Transverse colon (tissue), 4 donors: ENCODE measurements around the gene GRM7.

Source experiments
- EP300 ChIP-seq: sonication (generic); formaldehyde crosslinking; IDR thresholded peaks from one replicate; pipeline ENCODE4 v1.6.1; 2017; ENCODE audit warnings: antibody characterized with exemption, low read depth
- POLR2A ChIP-seq: fragments of 450-650 bp; IDR thresholded peaks from one replicate; pipeline ENCODE4 v1.6.1; 2016; ENCODE audit warnings: antibody characterized with exemption, mild to moderate bottlenecking, moderate library complexity
- POLR2AphosphoS5 ChIP-seq, 3 donors: sonication (generic); formaldehyde crosslinking; IDR thresholded peaks; one replicate each; pipeline ENCODE4 v1.6.1; 2016; ENCODE audit warnings: antibody characterized with exemption in 3 of 3
- TF ChIP-seq, protein P1 (sequence below), 5 experiments: fragments of 200-600 bp in 3 of 5; fragments of 450-650 bp in 2 of 5; sonication (generic) in 3 of 5; IDR thresholded peaks; 1 replicate in 2 of 5; 2 replicates in 3 of 5; pipeline ENCODE4 v1.5.1; 2016 to 2017; ENCODE audit warnings: antibody characterized with exemption in 5 of 5, inconsistent platforms in 3 of 5, mild to moderate bottlenecking in 2 of 5, moderate library complexity in 1 of 5

DNA sequence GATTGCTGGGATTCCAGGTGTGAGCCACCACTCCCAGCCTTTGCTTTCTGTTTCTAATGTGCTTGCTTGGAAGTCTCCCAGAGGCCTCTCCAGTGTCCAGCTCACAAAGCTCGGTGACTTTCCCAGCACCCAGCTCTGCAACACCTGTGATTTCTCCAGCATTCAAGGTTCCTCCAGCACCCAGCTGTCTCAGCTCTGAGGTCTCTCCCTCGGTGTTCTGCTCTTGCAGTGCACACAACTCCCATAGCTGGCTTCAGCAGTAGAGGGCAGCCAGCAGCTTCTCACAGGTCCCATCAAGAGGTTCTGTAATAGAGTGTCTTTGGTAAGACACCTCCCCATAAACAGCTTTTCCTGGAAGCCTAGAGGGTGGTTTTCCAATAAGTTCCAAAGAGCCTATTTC lies 75.1 kb downstream of the GRM7 start:
- TF ChIP-seq, protein P1, sequence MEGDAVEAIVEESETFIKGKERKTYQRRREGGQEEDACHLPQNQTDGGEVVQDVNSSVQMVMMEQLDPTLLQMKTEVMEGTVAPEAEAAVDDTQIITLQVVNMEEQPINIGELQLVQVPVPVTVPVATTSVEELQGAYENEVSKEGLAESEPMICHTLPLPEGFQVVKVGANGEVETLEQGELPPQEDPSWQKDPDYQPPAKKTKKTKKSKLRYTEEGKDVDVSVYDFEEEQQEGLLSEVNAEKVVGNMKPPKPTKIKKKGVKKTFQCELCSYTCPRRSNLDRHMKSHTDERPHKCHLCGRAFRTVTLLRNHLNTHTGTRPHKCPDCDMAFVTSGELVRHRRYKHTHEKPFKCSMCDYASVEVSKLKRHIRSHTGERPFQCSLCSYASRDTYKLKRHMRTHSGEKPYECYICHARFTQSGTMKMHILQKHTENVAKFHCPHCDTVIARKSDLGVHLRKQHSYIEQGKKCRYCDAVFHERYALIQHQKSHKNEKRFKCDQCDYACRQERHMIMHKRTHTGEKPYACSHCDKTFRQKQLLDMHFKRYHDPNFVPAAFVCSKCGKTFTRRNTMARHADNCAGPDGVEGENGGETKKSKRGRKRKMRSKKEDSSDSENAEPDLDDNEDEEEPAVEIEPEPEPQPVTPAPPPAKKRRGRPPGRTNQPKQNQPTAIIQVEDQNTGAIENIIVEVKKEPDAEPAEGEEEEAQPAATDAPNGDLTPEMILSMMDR (IDR thresholded peaks at IDR 0.05): no peak
- TF ChIP-seq POLR2AphosphoS5 (IDR thresholded peaks at IDR 0.05): no peak
- no peak for TF ChIP-seq POLR2A
- no peak for TF ChIP-seq EP300
